GM13977 (cell line): ENCODE results near the gene KRT82.

Experiments used
- DNase-seq: peaks from one replicate; pipeline ENCODE4 v3.0.0; 2012; ENCODE audit warnings: low spot score
- CTCF ChIP-seq: IDR thresholded peaks from 2 replicates; pipeline ENCODE4 v1.5.1; 2012; ENCODE audit warnings: mild to moderate bottlenecking, control low read depth; ENCODE audit not compliant: insufficient read depth; ENCODE audit errors: extremely low read depth, missing control alignments
- in situ Hi-C: fragments of 300-500 bp; cut with MboI; formaldehyde crosslinking; loops from one replicate; pipeline ENCODE4 v1.12.0; 2022; ENCODE audit warnings: low sequenced_read_pairs, low pct_unique_long_range_greater_than_20kb, mixed read lengths, inconsistent platforms; ENCODE audit not compliant: unreplicated experiment

KRT82 gene

DNA sequence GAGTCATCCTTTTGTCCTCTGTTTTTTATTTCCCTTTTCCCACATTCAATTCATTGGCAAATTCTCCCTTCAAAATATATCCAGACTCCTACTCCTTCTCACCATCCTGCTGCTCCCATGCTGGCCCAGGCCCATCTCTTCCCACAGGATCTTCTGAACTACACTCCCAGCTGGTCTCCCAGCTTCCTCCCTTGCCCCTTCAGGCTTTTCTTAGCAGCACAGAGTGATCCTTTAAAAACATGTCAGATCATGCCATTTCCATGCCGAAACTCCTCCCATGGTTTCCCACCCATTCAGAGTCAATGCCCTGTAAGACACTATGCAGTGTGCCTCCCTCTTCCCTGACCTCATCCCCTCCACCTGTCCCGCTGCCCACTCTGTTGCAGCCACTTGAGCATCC, 18.3 kb downstream of the KRT82 start:
- no peak for DNase-seq
- in situ Hi-C loops = loop anchor here (25.0 kb wide), 1 partner anchor 599 kb away; no protein-coding TSS in a partner anchor
- no peak for TF ChIP-seq CTCF

DNA sequence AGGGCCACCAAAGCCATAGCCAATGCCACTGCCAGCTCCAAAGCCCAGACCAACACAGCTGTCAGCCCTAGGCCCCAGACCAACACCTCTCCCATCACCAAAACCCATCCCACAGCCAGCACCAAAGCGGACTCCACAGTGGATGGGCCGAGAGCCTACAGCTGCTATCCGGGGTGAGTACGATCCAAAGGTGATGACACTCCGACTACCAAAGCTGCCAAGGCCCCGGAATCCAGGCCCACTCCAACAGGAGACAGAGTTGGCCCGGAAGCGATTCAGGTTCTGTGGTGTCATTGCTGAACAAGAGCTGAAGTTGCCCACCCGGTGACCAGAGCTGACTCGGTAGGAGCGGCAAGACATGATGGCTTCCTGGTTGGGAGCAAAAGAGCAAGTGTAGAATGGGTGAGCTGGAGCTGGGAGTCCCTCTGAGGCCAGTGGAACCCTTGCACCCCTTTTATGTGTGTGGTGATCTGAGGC, 20.9 kb downstream of the KRT82 start, which contains the start of gene KRT84:
TSS of gene KRT84 (minus strand) at position 427 of the 477 bp plus-strand sequence. CDS start at position 360, 67 bp downstream.
- no peak for DNase-seq
- no peak for TF ChIP-seq CTCF
- in situ Hi-C loops = loop anchor here (25.0 kb wide), 1 partner anchor 602 kb away; no protein-coding TSS in a partner anchor

DNA sequence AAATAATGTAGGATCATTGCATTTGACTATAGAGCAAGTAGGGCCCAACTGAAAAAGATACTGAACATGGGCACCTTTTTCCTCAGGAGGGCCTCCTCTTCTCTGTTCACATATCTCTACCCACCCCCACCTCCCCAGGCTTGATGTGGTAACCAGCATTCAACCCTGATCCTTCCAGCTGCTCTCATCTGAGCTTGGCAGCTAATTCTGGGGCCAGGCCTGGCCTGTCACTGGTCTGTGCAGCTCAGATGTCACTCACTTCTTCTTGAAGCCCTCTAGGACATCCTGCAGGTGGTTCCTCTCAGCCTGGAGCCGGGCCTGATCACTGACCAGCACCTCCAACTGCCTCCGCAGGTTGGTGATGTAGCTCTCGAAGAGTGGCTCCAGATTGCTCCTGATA, 22.8 kb downstream of the KRT82 start:
- no peak for DNase-seq
- in situ Hi-C loops = loop anchor here (25.0 kb wide), 1 partner anchor 604 kb away; no protein-coding TSS in a partner anchor
- TF ChIP-seq CTCF = no peak

DNA sequence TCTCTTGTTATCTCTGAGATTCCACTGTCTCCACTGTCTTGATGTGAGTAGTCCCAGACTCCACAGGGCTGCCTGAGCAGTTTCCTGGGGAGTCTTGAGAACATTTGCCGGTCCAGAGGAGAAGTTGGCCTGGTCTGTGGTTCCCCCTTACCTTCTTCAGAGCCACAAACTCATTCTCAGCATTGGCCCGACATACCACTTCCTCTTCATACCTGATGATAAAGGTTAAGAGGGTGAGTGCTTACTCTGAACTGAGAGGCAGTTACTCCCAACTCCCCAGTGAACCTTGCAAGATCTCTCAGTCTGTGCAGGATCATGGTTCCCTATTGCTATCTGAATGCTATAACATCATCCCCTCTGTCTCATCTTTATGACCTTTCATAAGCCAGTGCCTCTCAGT, 23.3 kb downstream of the KRT82 start:
- TF ChIP-seq CTCF = no peak
- in situ Hi-C loops = loop anchor here (25.0 kb wide), 1 partner anchor 604 kb away; no protein-coding TSS in a partner anchor
- DNase-seq = no peak

- in situ Hi-C loops = loop anchor here (25.0 kb wide), 1 partner anchor 606 kb away; no protein-coding TSS in a partner anchor
- TF ChIP-seq CTCF = no peak
- DNase-seq = no peak
Observed at GRCh38 chr12:52381206-52381605, 24.9 kb downstream of the KRT82 start.

GRCh38 chr12:52380271-52380694, 25.9 kb downstream of the KRT82 start:
- in situ Hi-C loops = loop anchor here (25.0 kb wide), 1 partner anchor 607 kb away; no protein-coding TSS in a partner anchor
- TF ChIP-seq CTCF = peak; percentile 40
- no peak for DNase-seq
